ENCODE data around the gene SHISA9.
"Not testable (repeated sequence)": the region's sequence is repeated elsewhere in the genome, so short reads cannot be mapped to it uniquely, and the experiment has no call there.

The SHISA9 gene

DNA sequence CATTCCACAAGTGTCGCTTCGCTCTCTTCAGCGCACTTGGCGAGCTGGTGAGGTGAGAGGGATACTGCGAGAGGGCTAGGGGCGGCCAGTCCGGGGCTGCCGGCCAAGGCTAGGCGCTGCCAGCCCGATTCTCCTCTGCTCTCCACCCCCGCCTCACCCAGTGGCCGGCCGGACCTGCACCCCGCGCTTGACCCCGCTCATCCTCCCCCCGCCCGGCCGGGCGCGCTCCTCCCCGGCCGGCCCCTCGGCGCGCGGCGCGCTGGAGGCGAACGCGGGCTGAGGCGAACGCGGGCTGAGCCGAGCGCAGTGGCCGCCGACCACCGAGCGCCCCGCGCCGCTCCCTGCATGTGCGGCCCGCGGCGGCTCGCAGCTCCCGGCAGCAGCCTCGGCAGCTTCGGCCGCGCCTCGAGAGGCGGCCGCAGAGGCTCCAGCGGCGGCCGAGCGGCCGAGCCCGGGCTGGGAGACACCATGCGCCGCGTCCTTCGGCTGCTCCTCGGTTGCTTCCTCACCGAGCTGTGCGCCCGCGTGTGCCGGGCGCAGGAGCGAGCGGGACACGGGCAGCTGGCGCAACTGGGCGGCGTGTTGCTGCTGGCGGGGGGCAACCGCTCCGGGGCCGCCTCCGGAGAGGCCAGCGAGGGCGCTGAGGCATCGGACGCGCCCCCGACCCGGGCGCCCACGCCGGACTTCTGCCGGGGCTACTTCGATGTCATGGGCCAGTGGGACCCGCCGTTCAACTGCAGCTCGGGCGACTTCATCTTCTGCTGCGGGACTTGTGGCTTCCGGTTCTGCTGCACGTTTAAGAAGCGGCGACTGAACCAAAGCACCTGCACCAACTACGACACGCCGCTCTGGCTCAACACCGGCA, at the start of gene SHISA9:
Gene SHISA9 (plus strand): TSS at position 2 of the 865 bp plus-strand sequence.
- DNase-seq, result no peak

DNA sequence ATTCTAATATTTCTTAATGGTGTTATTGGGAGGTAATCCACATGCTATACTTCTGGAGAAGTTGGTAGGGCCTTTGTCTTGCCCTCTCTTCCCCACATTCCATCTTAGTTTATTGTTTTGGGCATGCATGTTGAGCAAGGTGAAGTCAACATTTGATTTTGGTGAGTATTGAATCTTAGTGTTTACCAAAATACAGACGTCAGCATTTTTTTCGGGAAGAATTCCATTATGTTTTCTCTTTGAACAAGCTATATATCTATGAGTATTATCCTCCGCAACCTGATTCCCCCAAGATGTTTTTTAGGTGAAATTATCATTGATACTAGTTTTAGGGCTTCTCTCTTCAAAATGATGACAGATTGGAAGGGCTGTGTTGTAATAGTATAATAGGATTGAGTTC, 47.4 kb upstream of the SHISA9 start:
- no peak for DNase-seq

DNA sequence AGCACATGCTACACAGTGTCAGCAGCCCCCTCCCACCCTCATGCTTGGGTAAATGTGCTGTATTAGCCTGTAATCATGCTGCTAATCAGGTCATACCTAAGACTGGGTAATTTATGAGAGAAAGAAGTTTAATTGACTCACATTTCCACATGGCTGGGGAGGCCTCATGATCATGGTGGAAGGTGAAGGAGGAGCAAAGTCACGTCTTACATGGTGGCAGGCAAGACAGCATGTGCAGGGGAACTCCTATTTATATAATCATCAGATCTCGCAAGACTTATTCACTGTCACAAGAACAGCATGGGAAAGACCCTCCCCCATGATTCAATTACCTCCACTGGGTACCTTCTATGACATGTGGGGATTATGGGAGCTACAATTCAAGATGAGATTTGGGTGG, 44.0 kb upstream of the SHISA9 start:
- DNase-seq, result not testable (repeated sequence)

DNA sequence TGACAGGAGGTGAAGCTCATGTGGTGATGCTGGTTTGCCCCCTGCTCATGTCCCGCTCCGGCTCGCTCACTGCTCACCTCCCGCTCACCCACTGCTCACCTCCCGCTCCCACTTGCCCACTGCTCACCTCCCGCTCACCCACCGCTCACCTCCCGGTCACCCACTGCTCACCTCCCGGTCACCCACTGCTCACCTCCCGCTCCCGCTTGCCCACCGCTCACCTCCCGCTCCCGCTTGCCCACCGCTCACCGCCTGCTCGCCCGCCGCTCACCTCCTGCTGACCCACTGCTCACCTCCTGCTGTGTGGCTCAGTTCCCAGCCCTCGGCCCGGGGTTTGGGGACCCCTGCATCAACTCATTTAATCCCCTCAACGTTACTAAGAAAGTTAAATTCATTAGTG, 39.1 kb upstream of the SHISA9 start:
- no peak for DNase-seq

DNA sequence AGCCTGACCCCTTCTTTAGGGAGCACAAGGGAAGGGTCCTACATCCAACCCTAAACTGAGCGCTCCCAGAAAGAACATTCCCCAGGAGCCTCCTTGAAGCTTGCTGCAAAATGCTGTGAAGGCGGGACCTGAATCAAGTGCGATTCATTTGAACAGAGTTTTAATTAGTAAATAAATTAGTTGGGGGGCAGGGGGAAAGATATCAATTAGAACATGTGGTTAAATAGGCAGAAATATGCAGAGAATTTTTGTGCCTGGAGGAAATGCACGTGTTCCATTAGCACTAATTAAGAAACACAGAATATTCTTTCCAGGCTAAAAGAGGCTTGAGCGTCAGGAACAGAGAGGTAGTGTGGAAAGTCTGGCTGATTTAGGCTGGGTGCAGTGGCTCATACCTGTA, 38.5 kb upstream of the SHISA9 start:
- DNase-seq, result no peak

DNA sequence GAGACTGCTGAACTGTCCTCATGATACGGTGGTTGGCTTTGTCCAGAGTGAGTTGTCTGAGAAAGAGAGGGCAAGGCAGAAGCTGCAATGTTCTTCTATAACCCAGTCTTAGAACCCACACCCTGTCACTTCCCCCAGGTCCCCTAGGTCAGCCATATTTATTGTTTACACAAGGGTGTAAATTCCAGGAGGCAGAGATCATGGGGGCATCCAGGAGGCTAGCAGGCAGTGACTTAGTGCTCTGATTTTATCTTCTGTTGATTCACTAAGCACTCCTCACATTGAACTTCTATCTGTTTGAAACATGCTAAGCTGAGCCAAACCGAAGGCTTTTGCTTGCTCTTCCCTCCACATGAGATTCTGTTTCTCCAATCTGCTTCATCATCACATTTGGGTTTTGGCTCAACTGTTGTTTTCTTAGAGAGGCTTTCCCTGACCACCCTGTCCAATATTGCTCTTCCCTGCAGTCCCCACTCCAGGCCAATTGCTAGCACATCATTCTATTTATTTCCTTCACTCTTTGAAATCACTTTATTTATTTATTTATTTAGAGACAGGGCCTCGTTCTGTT, 34.3 kb upstream of the SHISA9 start:
- no peak for DNase-seq

DNA sequence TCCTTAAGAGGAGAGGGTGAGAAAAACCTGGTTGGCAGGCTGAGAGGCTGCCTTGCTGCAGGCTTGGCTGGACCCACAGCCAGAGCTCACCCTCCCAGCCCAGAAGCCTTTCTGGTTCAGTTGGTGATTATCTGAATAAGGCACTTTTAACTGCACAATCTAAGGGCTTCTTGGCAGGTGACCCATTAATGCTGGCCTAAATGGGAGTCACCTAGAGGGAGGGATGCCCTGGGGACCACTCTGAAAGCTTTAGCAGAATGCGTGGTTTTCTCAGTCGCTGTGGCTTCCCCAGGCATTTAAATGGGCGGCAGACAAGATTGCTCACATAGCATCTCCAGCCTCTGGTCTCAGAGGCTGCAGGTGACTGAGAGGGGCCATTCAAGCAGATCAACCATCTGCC, 33.2 kb upstream of the SHISA9 start:
- DNase-seq, result no peak

DNA sequence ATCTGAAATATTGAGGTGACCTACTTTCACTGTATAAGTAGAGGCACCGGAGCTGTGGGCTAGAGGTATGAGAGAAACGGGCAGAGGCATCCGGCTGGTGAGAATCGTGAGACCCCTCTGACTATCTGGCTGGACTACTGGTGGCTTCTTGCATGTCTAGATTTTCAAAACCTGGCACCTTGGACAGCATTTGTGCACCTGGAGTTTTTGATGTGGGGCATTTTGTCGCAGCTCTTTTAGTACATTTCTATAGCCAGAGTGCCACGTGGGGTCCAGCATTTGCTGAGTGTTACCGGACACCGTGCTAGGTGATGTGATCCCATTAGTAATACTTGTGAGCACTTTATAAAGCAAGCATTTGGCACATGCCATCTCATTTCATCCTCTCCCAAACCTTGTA, 32.6 kb upstream of the SHISA9 start:
- DNase-seq, result no peak

DNA sequence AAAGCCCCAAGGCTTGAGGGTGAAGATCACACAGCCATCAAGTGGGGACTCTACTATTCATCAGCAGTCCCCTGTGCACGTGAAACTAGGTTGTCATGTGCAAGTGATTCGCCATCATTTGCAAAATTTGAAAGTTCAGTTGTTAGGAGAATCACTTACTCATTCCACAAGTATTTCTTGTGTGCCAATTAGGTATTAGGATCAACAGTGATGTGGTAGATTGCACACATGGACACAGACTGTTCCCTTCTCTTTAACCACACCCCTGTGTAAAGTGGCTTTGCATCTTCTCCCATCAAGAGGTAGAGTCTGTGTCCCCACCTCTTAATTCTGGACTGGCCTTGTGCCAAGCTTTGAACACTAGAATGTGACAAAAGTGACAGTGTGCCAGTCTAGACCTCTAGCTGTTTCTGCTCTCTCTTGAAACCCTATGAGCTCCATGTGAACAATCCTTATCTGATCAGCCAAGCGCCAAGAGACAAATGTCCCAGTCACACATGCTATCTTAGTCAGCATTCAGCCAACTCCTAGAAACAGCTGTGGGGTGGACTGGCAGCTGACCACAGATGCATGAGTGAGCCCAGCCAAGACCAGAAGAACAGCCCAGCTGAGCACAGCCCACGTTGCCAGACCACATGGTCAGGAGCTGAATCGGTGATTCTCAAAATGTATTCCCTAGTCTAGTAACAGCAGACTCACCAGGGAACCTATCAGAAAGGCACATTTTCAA, 31.5 kb upstream of the SHISA9 start:
- no peak for DNase-seq

DNA sequence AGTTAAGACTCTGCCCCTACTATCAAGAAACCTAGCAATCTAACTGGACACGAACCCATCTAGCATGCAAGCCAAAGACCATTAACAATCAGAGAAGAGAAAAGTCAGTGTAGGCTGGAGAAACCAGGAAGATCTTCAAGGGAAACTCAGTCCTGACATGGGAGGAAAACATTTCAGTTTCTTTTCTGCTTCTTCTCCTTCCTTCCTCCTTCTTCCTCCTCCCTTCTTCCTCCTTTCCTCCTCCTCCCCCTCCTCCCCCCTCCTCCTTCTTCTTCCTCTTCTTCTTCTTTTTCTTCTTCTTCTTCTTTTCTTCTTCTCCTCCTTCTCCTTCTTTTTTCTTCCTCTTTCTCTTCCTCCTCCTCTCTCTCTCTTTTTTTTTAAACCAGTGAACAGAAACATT, 29.6 kb upstream of the SHISA9 start:
- no peak for DNase-seq

DNA sequence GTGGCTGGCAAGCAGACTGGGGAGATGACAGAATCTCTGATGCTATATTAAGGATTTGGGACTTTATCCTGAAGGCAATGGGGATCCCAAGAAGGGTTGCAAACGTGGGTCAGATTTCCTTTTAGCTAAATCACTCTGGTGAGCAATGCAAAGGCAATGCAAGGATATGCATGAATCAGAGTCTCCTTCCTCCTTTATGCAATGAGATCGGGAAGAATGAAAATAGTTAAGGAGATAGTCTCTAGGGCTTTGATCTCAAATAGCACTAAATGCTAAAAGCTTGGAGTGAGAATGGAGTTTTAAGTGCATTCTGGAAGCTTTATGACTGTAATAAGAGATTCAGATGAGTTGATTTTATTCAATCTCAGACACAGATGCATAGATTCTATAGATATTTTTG, 27.2 kb upstream of the SHISA9 start:
- no peak for DNase-seq

DNA sequence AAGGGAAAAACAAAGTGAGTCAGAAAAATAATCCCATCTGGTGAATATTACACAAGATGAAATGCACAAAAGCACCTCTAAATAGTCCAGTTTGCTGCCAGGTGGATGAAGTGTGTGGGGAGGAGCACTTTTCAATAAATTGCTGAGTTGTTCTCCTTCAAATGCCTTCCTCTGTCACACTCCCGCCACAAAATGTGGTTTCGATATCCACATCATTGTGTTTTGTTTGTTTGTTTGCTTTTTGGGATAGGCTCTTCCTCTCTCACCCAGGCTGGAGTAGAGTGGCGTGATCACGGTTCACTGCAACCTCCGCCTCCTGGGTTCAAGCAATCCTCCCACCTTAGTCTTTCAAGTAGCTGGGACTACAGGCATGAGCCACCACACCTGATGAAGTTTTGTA, 24.6 kb upstream of the SHISA9 start:
- DNase-seq, result no peak

DNA sequence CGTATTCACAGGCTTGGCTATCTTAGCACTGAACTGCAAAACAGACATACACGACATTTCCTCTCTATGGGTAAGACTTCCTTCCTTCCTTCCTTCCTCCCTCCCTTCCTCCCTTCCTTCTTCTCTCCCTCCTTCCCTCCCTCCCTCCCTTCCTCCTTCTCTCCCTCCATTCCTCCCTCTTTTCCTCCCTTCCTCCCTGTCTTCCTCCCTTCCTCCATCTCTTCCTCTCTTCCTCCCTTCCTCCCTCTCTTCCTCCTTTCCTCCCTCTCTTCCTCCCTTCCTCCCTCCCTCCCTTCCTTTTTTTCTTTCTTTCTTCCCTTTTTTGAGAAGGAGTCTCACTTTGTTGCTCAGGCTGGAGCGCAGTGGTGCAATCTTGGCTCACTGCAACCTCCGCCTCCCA, 22.4 kb upstream of the SHISA9 start:
- no peak for DNase-seq

DNA sequence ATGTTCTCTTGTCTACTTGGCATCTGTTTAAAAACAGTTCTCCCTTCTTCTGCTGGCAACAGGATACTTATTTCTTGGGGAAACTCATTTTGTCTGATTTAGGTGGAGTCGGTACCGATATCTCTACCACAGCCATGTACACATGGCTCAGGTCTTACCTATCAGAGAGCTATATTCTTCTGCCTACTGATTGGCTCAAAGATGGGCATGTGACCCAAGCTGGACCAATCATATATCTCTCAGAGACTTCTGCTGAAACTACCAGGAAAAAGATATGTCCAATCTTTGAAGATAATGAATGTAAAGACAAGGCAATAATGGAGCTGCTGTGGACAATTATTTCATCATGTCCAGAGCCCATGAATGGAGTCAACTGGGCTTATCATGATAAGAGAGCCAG, 21.6 kb upstream of the SHISA9 start:
- DNase-seq, result no peak

DNA sequence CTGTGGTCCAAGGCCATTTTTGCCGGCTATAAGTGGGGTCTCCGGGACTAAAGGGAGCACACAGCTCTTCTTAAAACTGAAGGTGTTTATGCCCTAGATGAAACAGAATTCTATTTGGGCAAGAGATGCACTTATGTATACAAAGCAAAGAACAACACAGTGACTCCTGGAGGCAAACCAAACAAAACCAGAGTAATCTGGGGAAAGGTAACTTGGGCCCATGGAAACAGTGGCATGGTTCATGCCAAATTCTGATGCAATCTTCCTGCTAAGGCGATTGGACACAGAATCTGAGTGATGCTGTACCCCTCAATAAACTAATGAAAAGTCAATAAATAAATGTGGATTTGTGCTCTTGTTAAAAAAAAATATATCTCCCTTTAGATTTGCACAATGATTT, 20.2 kb upstream of the SHISA9 start:
- DNase-seq, result no peak

DNA sequence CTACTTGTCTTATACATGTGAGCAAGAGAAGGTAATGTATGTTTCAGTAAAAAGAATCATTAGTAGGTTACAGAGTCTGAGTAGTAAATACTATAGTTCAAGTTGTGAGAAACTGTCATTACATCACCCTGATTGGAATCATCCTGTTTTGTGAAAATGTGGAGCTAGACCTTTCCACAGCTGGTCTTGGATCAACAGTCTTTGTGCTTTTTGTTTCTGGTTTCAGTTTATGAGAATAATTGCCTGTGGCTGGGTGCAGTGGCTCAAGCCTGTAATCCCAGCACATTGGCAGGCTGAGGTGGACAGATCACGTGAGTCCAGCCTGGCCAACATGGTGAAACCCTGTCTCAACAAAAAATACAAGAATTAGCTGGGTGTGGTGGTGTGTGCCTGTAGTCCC, 19.7 kb upstream of the SHISA9 start:
- no peak for DNase-seq

DNA sequence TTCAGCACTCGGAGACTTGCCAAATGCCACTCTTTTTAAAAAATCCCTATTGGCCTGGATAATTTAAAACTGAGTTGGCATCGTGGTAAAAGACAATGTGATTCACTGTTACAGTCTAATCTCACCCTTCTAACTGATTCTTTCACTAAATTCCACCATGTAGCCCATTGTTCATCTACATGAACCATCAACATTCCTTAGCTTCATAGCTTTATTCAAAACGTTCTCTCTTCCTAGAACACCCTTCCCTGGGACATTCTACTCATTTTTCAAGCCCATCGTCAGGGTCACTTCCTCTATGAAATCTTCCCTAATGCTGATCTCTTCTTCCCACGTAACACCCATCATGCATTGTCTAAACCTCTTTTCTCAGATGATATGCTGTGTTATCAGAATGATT, 15.7 kb upstream of the SHISA9 start:
- no peak for DNase-seq

DNA sequence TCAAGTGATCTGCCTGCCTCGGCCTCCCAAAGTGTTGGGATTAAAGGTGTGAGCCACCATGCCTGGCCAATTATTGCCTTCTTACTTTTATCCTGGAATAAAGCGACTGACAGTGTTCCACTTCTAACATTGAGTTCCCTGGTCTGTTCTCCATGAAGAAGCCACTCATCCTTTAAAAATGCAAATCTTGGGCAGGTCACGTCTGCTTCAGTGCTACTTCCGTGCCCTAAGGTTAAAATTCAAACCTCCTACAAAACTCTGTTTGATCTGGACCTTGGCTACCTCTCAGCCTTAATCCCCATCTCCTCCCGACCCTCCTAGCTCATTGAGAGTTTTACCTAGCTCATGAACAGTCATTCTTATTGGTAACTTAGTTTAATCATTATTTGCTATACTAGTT, 9.6 kb upstream of the SHISA9 start:
- no peak for DNase-seq

DNA sequence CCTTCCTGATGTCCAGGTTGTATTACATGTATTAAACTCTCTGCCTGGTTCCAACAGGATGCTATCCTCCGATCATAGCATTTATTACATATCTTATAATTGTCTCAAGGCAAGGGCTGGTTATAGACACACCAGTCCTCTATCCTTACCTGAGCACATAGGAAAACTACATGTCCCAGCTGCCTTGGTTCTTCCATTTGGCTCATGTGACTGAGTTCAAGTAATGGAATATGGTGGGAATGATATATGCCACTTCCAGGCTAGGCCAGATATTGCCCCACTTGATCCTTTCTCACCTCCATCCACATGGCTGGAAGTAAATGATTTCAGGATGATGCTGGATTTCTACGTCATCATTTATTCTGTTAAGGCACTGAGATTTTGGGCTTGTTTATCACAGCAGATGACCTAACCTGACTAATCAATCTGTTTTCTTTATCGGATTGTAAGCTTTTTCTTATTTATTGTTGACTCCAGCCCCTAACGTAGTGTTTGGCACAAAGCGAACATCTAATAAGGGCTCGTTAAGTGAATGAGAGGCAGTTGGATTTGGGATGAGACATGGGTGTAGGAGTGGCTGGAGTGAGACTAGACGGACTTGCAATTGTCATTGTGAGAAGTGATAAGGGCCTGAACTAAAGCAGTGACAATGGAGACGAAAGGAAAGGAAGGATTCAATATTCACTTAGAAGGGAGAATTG, 8.2 kb upstream of the SHISA9 start:
- DNase-seq, result no peak

DNA sequence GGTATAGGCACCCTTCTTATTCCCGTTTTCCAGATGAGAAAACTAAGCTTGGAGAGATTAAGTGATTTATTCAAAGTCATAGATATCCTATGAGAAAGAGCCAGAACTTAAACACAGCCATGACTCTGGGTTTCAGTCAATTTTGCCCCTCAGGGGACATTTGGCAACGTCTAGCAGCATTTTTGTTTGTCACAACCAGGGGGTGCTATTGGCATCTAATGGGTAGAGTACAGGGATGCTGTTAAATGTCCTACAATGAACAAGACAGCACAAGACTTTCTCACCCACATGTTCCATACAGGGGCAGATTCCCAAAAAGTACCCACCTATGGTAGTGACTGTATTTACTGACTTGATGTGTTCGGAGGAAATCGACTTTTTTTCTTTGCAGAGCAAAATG, 4.8 kb upstream of the SHISA9 start:
- DNase-seq, result no peak

DNA sequence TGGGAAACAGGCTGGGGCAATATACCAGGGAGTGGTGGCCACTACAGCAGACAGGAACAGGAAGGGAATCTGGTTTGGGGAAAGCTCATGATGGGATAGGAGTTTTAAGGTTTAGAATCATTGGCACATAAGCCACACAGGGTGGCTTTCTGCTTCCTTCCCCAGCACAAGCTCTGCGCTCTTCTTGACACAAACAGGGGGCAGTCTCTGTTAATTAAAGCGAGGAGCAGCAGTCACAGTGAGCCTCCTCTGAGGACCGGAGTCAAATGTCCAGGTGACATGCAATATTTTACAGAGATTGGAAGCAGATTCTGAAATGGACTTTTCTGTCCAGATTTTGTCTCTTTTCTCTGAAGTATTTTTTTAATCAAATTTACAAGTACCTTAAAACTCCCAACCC, 2.8 kb upstream of the SHISA9 start:
- no peak for DNase-seq

DNA sequence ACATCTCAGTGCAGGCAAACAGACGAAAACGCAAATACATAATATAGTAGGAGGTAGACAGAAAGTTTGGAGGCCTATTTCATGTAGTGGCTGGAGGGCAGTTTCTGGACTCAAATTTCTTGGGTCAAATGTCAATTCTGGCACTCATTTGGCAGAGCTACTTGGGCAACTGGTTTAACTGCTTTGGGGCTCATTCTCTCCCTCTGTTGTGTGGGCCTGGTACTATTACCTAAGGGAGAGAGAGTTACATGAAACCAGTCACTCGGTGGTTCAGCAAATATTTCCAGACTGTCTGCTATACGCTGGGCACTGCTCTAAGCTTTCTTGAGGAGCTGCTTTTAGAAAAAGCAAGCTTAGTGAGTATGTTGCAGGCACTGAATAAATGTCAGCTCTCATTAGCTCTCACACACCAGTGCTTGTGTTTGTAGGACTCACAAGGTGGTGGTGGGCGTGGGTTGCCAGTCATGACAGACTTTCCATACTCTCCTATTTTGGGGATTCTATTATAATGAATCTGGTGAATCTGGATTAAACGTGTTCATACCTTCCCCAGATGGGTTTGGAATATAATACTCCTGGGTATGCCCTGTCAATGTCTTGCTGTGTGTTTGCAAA, 1.8 kb upstream of the SHISA9 start:
- DNase-seq, result no peak

DNA sequence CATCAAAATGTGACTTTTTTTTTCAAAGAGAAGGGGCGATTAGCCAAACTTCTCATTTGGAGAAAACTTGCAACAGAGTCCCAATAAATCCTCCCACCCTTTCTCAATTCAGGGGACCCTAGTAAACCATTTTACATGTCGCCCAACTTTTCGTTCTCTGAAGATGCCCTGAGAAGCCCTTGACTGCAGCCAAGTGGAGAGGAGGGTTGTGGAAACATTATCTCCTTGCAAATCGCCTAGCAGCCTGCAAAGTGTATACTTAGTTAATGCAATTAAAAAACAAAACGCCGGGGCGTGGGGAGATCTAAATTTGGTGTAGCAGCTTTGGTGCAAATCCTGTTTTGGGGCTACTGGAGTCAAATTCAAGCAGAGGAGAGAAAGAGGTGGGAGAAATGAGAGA, 1.2 kb upstream of the SHISA9 start:
- no peak for DNase-seq

Data from activated naive CD4-positive, alpha-beta T cell treated with Interleukin-2 at 50 U/mL for 16 hours (primary cell).